ENCODE measurements around the gene SLC19A1.

- TF ChIP-seq POLR2A (IDR thresholded peaks at IDR 0.05) = no peak
- TF ChIP-seq, protein P1, sequence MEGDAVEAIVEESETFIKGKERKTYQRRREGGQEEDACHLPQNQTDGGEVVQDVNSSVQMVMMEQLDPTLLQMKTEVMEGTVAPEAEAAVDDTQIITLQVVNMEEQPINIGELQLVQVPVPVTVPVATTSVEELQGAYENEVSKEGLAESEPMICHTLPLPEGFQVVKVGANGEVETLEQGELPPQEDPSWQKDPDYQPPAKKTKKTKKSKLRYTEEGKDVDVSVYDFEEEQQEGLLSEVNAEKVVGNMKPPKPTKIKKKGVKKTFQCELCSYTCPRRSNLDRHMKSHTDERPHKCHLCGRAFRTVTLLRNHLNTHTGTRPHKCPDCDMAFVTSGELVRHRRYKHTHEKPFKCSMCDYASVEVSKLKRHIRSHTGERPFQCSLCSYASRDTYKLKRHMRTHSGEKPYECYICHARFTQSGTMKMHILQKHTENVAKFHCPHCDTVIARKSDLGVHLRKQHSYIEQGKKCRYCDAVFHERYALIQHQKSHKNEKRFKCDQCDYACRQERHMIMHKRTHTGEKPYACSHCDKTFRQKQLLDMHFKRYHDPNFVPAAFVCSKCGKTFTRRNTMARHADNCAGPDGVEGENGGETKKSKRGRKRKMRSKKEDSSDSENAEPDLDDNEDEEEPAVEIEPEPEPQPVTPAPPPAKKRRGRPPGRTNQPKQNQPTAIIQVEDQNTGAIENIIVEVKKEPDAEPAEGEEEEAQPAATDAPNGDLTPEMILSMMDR (IDR thresholded peaks at IDR 0.05) = no peak
Measured at GRCh38 chr21:45487891-45488600, 54.2 kb downstream of the SLC19A1 start.
